Measurements from ENCODE around the gene FRMD4B. TPM values are rescaled to one million over a fixed set of nuclear protein-coding genes. Genes with fewer than 3 reads are reported as not detected.

FRMD4B gene
- total RNA-seq, 1 donor from 2014 or later, result 29.4 TPM

GRCh38 chr3:69405067-69405466 is 19.2 kb upstream of the FRMD4B start:
- DNase-seq (ENCODE audit: low spot score), result no peak

GRCh38 chr3:69403454-69403853 is 17.6 kb upstream of the FRMD4B start:
- peak; percentile 66 for DNase-seq (ENCODE audit: low spot score)

GRCh38 chr3:69400683-69401082 is 14.8 kb upstream of the FRMD4B start:
- no peak for DNase-seq (ENCODE audit: low spot score)

GRCh38 chr3:69392850-69393249 is 7.0 kb upstream of the FRMD4B start:
- DNase-seq (ENCODE audit: low spot score), result no peak

GRCh38 chr3:69392415-69392814 is 6.5 kb upstream of the FRMD4B start:
- DNase-seq (ENCODE audit: low spot score), result no peak

- no peak for DNase-seq (ENCODE audit: low spot score)
Measured at GRCh38 chr3:69391554-69391953, 5.7 kb upstream of the FRMD4B start.

GRCh38 chr3:69390771-69391170 is 4.9 kb upstream of the FRMD4B start:
- no peak for DNase-seq (ENCODE audit: low spot score)

GRCh38 chr3:69389520-69390248 is 3.8 kb upstream of the FRMD4B start:
- no peak for DNase-seq (ENCODE audit: low spot score)

GRCh38 chr3:69388241-69388640 is 2.4 kb upstream of the FRMD4B start:
- no peak for DNase-seq (ENCODE audit: low spot score)

- no peak for DNase-seq (ENCODE audit: low spot score)
Measured at GRCh38 chr3:69386556-69387385, 883 bp upstream of the FRMD4B start.

GRCh38 chr3:69385123-69385722 is 665 bp downstream of the FRMD4B start:
- no peak for DNase-seq (ENCODE audit: low spot score)

- DNase-seq (ENCODE audit: low spot score), result no peak
Measured at GRCh38 chr3:69384326-69384725, 1.6 kb downstream of the FRMD4B start.

- no peak for DNase-seq (ENCODE audit: low spot score)
Measured at GRCh38 chr3:69379661-69380060, 6.2 kb downstream of the FRMD4B start.

- DNase-seq (ENCODE audit: low spot score), result no peak
Measured at GRCh38 chr3:69378112-69378802, 7.6 kb downstream of the FRMD4B start.

- no peak for DNase-seq (ENCODE audit: low spot score)
Measured at GRCh38 chr3:69377262-69377661, 8.6 kb downstream of the FRMD4B start.

GRCh38 chr3:69376731-69377130 is 9.2 kb downstream of the FRMD4B start:
- no peak for DNase-seq (ENCODE audit: low spot score)

- no peak for DNase-seq (ENCODE audit: low spot score)
Measured at GRCh38 chr3:69371816-69372215, 14.1 kb downstream of the FRMD4B start.

- DNase-seq (ENCODE audit: low spot score), result no peak
Measured at GRCh38 chr3:69370901-69371301, 15.0 kb downstream of the FRMD4B start.

- DNase-seq (ENCODE audit: low spot score), result peak; percentile 38
Measured at GRCh38 chr3:69370156-69370883, 15.6 kb downstream of the FRMD4B start.

- no peak for DNase-seq (ENCODE audit: low spot score)
Measured at GRCh38 chr3:69368129-69368741, 17.7 kb downstream of the FRMD4B start.

GRCh38 chr3:69367586-69367985 is 18.3 kb downstream of the FRMD4B start:
- no peak for DNase-seq (ENCODE audit: low spot score)

Data from umbilical cord (tissue), 2 donors.